Uterus (tissue), 2 donors: ENCODE results near the gene KLK15.

Source experiments
- POLR2A ChIP-seq, 2 donors: fragments of 450-650 bp; IDR thresholded peaks; one replicate each; pipeline ENCODE4 v1.6.1; 2016; ENCODE audit warnings: antibody characterized with exemption in 2 of 2, mild to moderate bottlenecking in 1 of 2, moderate library complexity in 1 of 2
- TF ChIP-seq, protein P1 (sequence below), 4 experiments: fragments of 200-600 bp in 2 of 4; fragments of 450-650 bp in 2 of 4; sonication (generic) in 2 of 4; IDR thresholded peaks; one replicate each; pipeline ENCODE4 v1.5.1; 2016 to 2019; ENCODE audit warnings: antibody characterized with exemption in 4 of 4, mild to moderate bottlenecking in 2 of 4, moderate library complexity in 1 of 4

DNA sequence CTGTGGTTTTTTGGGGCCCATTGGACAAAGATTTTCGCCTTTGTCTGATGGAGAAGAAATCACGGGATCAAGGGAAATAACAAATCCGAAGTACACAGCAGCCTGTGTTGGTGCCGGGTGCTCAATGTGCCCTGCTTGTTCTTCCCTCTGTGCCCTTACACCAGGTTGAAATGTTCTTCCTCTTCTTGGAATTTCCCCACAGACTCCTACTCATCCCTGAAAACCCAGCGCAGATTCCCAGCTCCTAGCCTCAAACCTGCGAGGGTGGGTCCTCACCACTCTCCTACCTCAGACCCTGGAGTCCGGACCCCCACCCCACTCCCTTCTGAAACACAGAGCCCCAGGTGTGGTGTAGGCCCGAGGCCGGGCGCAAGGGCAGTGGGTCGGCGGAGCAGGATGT, 48.0 kb downstream of the KLK15 start:
- TF ChIP-seq POLR2A (IDR thresholded peaks at IDR 0.05), result no peak
- TF ChIP-seq, protein P1, sequence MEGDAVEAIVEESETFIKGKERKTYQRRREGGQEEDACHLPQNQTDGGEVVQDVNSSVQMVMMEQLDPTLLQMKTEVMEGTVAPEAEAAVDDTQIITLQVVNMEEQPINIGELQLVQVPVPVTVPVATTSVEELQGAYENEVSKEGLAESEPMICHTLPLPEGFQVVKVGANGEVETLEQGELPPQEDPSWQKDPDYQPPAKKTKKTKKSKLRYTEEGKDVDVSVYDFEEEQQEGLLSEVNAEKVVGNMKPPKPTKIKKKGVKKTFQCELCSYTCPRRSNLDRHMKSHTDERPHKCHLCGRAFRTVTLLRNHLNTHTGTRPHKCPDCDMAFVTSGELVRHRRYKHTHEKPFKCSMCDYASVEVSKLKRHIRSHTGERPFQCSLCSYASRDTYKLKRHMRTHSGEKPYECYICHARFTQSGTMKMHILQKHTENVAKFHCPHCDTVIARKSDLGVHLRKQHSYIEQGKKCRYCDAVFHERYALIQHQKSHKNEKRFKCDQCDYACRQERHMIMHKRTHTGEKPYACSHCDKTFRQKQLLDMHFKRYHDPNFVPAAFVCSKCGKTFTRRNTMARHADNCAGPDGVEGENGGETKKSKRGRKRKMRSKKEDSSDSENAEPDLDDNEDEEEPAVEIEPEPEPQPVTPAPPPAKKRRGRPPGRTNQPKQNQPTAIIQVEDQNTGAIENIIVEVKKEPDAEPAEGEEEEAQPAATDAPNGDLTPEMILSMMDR (IDR thresholded peaks at IDR 0.05), result no peak
